SK-N-SH (cell line): ENCODE results near the gene TENT4A. TPM values are rescaled to one million over a fixed set of nuclear protein-coding genes. Genes with fewer than 3 reads are reported as not detected.

Source experiments
- CTCF ChIA-PET: fragments of 300-600, 350-600 bp; formaldehyde crosslinking; extraction: SDS; loops from one replicate; lab custom pipeline; 2021; lab: Yijun Ruan, JAX
- POLR2A ChIA-PET: fragments of 350-600 bp; sonication (Branson Sonifier 250); formaldehyde crosslinking; extraction: SDS; loops from one replicate; lab custom pipeline; 2020; ENCODE audit warnings: antibody characterized with exemption, inconsistent platforms; lab: Yijun Ruan, JAX
- DNase-seq: peaks from one replicate; pipeline ENCODE4 v3.0.0; 2012
- H2AFZ ChIP-seq: fragments of 200-600 bp; sonication (generic); 2 replicates; pipeline ENCODE4 v1.8.1; 2016; ENCODE audit warnings: antibody characterized with exemption, mild to moderate bottlenecking, low read depth
- H3F3A ChIP-seq: fragments of 200-600 bp; sonication (generic); replicated peaks from 2 replicates; pipeline ENCODE3; 2016; ENCODE audit warnings: antibody characterized with exemption, mild to moderate bottlenecking; ENCODE audit not compliant: insufficient read depth
- H3K27ac ChIP-seq, 2 experiments: fragments of 200-500 bp in 1 of 2; fragments of 200-600 bp in 1 of 2; sonication (Bioruptor generic) in 1 of 2; sonication (generic), shearing (Covaris generic) in 1 of 2; 2 replicates each; pipeline versions ENCODE4 v1.5.1 to v1.6.1; 2014 to 2016; ENCODE audit warnings: low read depth in 2 of 2, inconsistent platforms in 1 of 2, low read length in 1 of 2, mild to moderate bottlenecking in 1 of 2, mixed read lengths in 1 of 2
- H3K27me3 ChIP-seq: fragments of 200-600 bp; sonication (generic), shearing (Covaris generic); 2 replicates; pipeline ENCODE4 v1.6.1; 2016; ENCODE audit warnings: mixed run types; ENCODE audit not compliant: insufficient read depth
- H3K36me3 ChIP-seq, 2 experiments: fragments of 200-500 bp in 1 of 2; fragments of 200-600 bp in 1 of 2; sonication (Bioruptor generic) in 1 of 2; sonication (generic) in 1 of 2; replicated peaks in 1 of 2; 2 replicates each; pipeline versions ENCODE3 to v1.5.1; 2014 to 2016; ENCODE audit warnings: low read length in 1 of 2, mild to moderate bottlenecking in 1 of 2; ENCODE audit not compliant: insufficient read depth in 2 of 2, control insufficient read depth in 1 of 2
- H3K4me1 ChIP-seq, 2 experiments: fragments of 200-500 bp in 1 of 2; fragments of 200-600 bp in 1 of 2; sonication (Bioruptor generic) in 1 of 2; sonication (generic), shearing (Covaris generic) in 1 of 2; 2 replicates each; pipeline versions ENCODE4 v1.5.1 to v1.6.1; 2014 to 2016; ENCODE audit warnings: low read depth in 1 of 2, low read length in 1 of 2, mixed run types in 1 of 2; ENCODE audit not compliant: insufficient read depth in 2 of 2, control insufficient read depth in 1 of 2
- H3K4me2 ChIP-seq: fragments of 200-600 bp; sonication (generic), shearing (Covaris generic); 2 replicates; pipeline ENCODE4 v1.6.1; 2017; ENCODE audit warnings: mixed run types
- H3K4me3 ChIP-seq, 2 experiments: fragments of 200-500 bp in 1 of 2; fragments of 200-600 bp in 1 of 2; sonication (Bioruptor generic) in 1 of 2; sonication (generic), shearing (Covaris generic) in 1 of 2; 2 replicates each; pipeline versions ENCODE4 v1.5.1 to v1.8.1; 2014 to 2016; ENCODE audit warnings: low read depth in 2 of 2, inconsistent platforms in 1 of 2, low read length in 1 of 2, mild to moderate bottlenecking in 1 of 2, mixed read lengths in 1 of 2, moderate library complexity in 1 of 2
- H3K79me2 ChIP-seq: fragments of 200-600 bp; sonication (generic); 2 replicates; pipeline ENCODE4 v1.8.1; 2017; ENCODE audit warnings: mild to moderate bottlenecking; ENCODE audit not compliant: insufficient read depth
- H3K9ac ChIP-seq: fragments of 200-600 bp; sonication (generic); 2 replicates; pipeline ENCODE4 v1.6.1; 2017; ENCODE audit warnings: mixed run types
- H3K9me2 ChIP-seq: fragments of 200-600 bp; sonication (generic); 2 replicates; pipeline ENCODE4 v1.6.1; 2017; ENCODE audit warnings: mixed run types
- H3K9me3 ChIP-seq: fragments of 200-600 bp; sonication (generic); 2 replicates; pipeline ENCODE4 v1.6.1; 2017; ENCODE audit warnings: mixed run types, mild to moderate bottlenecking, moderate library complexity
- H4K20me1 ChIP-seq: fragments of 200-600 bp; sonication (generic); 2 replicates; pipeline ENCODE4 v1.6.1; 2017; ENCODE audit warnings: mild to moderate bottlenecking, mixed run types; ENCODE audit not compliant: insufficient read depth
- EP300 ChIP-seq, 2 experiments: IDR thresholded peaks; 2 replicates each; pipeline versions ENCODE4 v1.4.0 to v1.6.1; 2012; ENCODE audit warnings: borderline replicate concordance in 1 of 2, low read depth in 1 of 2, low read length in 1 of 2
- FOSL2 ChIP-seq: IDR thresholded peaks from 2 replicates; pipeline ENCODE4 v1.4.0; 2012; ENCODE audit warnings: low read depth, mild to moderate bottlenecking, moderate library complexity, borderline replicate concordance
- FOXM1 ChIP-seq: IDR thresholded peaks from 2 replicates; pipeline ENCODE4 v1.4.0; 2012; ENCODE audit warnings: low read depth, mild to moderate bottlenecking
- GABPA ChIP-seq: IDR thresholded peaks from 2 replicates; pipeline ENCODE4 v1.4.0; 2012; ENCODE audit warnings: low read depth, mild to moderate bottlenecking
- GATA2 ChIP-seq: sonication (generic); formaldehyde crosslinking; IDR thresholded peaks from 2 replicates; pipeline ENCODE4 v1.5.0; 2020; ENCODE audit warnings: mild to moderate bottlenecking, missing genetic modification reagents
- MAX ChIP-seq: IDR thresholded peaks from 2 replicates; pipeline ENCODE4 v1.4.0; 2012; ENCODE audit warnings: low read depth
- NFIC ChIP-seq: IDR thresholded peaks from 2 replicates; pipeline ENCODE4 v1.4.0; 2012; ENCODE audit warnings: borderline replicate concordance
- NRF1 ChIP-seq: IDR thresholded peaks from 2 replicates; pipeline ENCODE4 v1.6.1; 2012; ENCODE audit warnings: low read depth, mild to moderate bottlenecking, low read length
- REST ChIP-seq: IDR thresholded peaks from 2 replicates; pipeline ENCODE4 v1.6.1; 2012; ENCODE audit warnings: mild to moderate bottlenecking, low read depth, low read length, moderate library complexity
- RXRA ChIP-seq: IDR thresholded peaks from 2 replicates; pipeline ENCODE4 v1.4.0; 2012; ENCODE audit warnings: low read depth, mild to moderate bottlenecking, borderline replicate concordance
- SIN3A ChIP-seq: IDR thresholded peaks from 2 replicates; pipeline ENCODE4 v1.6.1; 2012; ENCODE audit warnings: low read depth, mild to moderate bottlenecking, low read length, moderate library complexity, borderline replicate concordance
- SMC3 ChIP-seq: IDR thresholded peaks from 2 replicates; pipeline ENCODE4 v1.6.1; 2012; ENCODE audit warnings: low read depth, low read length, improper control_type of control experiment
- TCF12 ChIP-seq: IDR thresholded peaks from 2 replicates; pipeline ENCODE4 v1.4.0; 2012
- USF1 ChIP-seq: IDR thresholded peaks from 2 replicates; pipeline ENCODE4 v1.4.0; 2012; ENCODE audit warnings: low read depth, borderline replicate concordance
- WGBS: methylation state at CpG from one replicate; pipeline ENCODE4 v1.1.6; 2017; ENCODE audit warnings: low lambda C conversion rate; 5-methylcytosine and 5-hydroxymethylcytosine counted together
- polyA plus RNA-seq, 3 experiments: library from polyadenylated mRNA; depleted of rRNA; stranded (reverse); fragments of >200 nt; gene quantifications; 2 replicates each; pipeline ENCODE4 v1.2.3, GENCODE V29; 2012

TENT4A gene
- polyA plus RNA-seq, 1 of the 3 experiments (the other 2 are of a cell fraction): 6.0 TPM

GRCh38 chr5:6728795-6729183 lies 15.6 kb downstream of the TENT4A start:
- Histone ChIP-seq H3K4me3 (no peak overlapping the region), H3K27me3 (no peaks in the 10 kb centered on the region), H4K20me1 (peaks cover 93% of the 10 kb centered on the region), H3K9me2 (no peaks in the 10 kb centered on the region), H3K4me1 (peaks cover 43 to 56% of the 10 kb centered on the region in 2 experiments), H3K9me3 (no peaks in the 10 kb centered on the region)
- POLR2A ChIA-PET: no interaction called here
- no peak for TF ChIP-seq EP300 (IDR thresholded peaks at IDR 0.05; ENCODE audit: borderline replicate concordance in 1 of 2, low read depth in 1 of 2, low read length in 1 of 2)
- no peak for TF ChIP-seq SMC3
- TF ChIP-seq FOXM1: no peak
- no peak for TF ChIP-seq NFIC
- TF ChIP-seq GABPA: no peak
- no peak for TF ChIP-seq TCF12
- no peak for TF ChIP-seq REST
- TF ChIP-seq GATA2: no peak
- no peak for TF ChIP-seq RXRA
- TF ChIP-seq USF1: no peak
- no peak for TF ChIP-seq NRF1
- TF ChIP-seq, all 33 proteins: peak for 0
- Histone ChIP-seq H3K79me2 (peaks cover 99% of the 10 kb centered on the region), H3K27ac (no peak overlapping the region; a peak in 1 of 4 replicates), H2AFZ (no peak overlapping the region; the same call in 1 of the 2 replicates), H3K36me3 (peaks cover 5 to 7% of the 10 kb centered on the region in 2 experiments), H3F3A (peaks cover 35% of the 10 kb centered on the region), H3K9ac (no peak overlapping the region), H3K4me2 (no peak overlapping the region)
- no peak for DNase-seq
- CTCF ChIA-PET: interaction anchor here (1.0 to 6.5 kb wide), 3 partner anchors 11 to 17 kb away, joined by 3 to 37 read pairs (median 3); no protein-coding TSS in a partner anchor
- 96% methylated on average over 1 of the region's 1 CpG for WGBS

GRCh38 chr5:6729386-6730310 lies 16.4 kb downstream of the TENT4A start:
- 87% methylated on average over 9 of the region's 12 CpGs for WGBS
- H3K9ac ChIP-seq: no peak overlapping the region
- no peaks in the 10 kb centered on the region for H3K27me3 ChIP-seq
- peaks cover 99% of the 10 kb centered on the region for H3K79me2 ChIP-seq
- H3K36me3 ChIP-seq: peaks cover 2 to 4% of the 10 kb centered on the region in 2 experiments
- no peak overlapping the region for H3K4me3 ChIP-seq
- no peak for DNase-seq
- H3K27ac ChIP-seq: no peak overlapping the region
- peaks cover 93% of the 10 kb centered on the region for H4K20me1 ChIP-seq
- no peak overlapping the region for H3K4me2 ChIP-seq
- H3K4me1 ChIP-seq: peaks cover 49 to 61% of the 10 kb centered on the region in 2 experiments
- no peak overlapping the region for H2AFZ ChIP-seq
- no peaks in the 10 kb centered on the region for H3K9me2 ChIP-seq
- CTCF ChIA-PET: interaction anchor here (1.0 to 6.5 kb wide), 4 partner anchors 12 to 37 kb away, joined by 3 to 37 read pairs (median 3); no protein-coding TSS in a partner anchor
- no peak for TF ChIP-seq USF1
- no peak for TF ChIP-seq GABPA
- no peak for TF ChIP-seq MAX
- TF ChIP-seq SIN3A: no peak
- TF ChIP-seq EP300 (IDR thresholded peaks at IDR 0.05; ENCODE audit: borderline replicate concordance in 1 of 2, low read depth in 1 of 2, low read length in 1 of 2): no peak
- no peak for TF ChIP-seq FOSL2
- no peak for TF ChIP-seq REST
- POLR2A ChIA-PET: no interaction called here
- H3K9me3 ChIP-seq: no peaks in the 10 kb centered on the region
- H3F3A ChIP-seq: peaks cover 36% of the 10 kb centered on the region
